Mononuclear cell (primary cell): ENCODE results near the gene EZH2. TPM values are rescaled to one million over a fixed set of nuclear protein-coding genes. Genes with fewer than 3 reads are reported as not detected.

Experiments
- H3K27me3 ChIP-seq: 2 replicates; pipeline ENCODE4 v1.6.0; 2011; ENCODE audit warnings: low read length, control low read depth; ENCODE audit not compliant: insufficient read depth
- H3K4me1 ChIP-seq: 2 replicates; pipeline ENCODE4 v1.5.1; 2011; ENCODE audit warnings: mild to moderate bottlenecking, low read length, control low read depth; ENCODE audit not compliant: insufficient read depth
- H3K4me3 ChIP-seq: 2 replicates; pipeline ENCODE4 v1.5.1; 2011; ENCODE audit warnings: mild to moderate bottlenecking, low read length, moderate library complexity
- H3K9me3 ChIP-seq: 2 replicates; pipeline ENCODE4 v1.5.1; 2011; ENCODE audit warnings: low read depth, mild to moderate bottlenecking, control low read depth, low read length
- total RNA-seq: library from RNA; depleted of rRNA; stranded (reverse); fragments of >200 nt; gene quantifications from one replicate; pipeline ENCODE4 v1.2.3, GENCODE V29; 2012

Gene EZH2
- total RNA-seq, 1 donor = 20.4 TPM

DNA sequence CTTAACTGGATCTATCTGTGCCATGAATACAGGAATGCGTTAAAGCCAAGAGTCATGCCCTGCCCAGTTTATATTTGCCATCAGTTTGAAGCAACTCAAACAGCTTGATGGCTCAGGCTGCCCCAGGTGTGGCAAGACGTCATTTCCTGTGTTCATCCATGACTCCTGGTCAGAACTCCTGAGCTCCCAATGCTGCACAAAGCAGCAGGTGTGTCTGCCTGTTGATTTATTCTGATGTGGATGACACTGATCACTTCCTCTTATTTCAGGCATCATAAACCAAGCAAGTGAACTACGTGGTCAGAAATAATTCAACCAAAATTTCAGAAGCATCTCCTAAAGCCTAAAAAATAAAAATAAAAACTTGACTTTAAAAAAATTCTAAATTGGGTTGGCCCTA, 68.5 kb downstream of the EZH2 start:
- Histone ChIP-seq H3K27me3 (no peaks in the 10 kb centered on the region), H3K9me3 (no peaks in the 10 kb centered on the region), H3K4me3 (no peak overlapping the region), H3K4me1 (no peaks in the 10 kb centered on the region)

DNA sequence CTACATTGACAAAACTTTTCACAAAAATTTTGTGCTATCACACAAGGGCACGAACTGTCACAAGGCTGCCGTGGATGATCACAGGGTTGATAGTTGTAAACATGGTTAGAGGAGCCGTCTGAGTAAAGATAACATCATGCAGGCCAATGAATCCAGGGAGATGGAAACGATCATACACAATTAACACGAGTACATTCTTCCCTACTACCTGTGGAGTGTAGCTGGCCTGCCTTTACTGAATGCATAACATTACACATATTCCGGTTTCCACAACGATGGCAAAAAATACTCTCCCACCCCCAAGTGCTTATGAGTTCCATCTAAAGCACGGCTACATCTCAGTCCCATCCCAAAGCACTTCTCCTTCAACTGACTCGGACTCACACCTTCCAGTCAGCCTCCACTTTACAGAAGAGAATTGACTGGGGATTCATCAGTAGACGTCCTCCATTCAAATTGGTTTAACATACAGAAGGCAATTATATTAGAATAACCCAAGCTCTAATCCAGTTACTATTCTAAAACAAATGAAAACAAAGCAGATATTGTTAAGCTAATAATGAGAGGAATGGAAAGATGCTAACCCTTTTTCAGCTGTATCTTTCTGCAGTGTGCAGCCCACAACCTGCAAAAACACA, 69.0 kb downstream of the EZH2 start:
- Histone ChIP-seq H3K4me3 (no peak overlapping the region), H3K27me3 (no peaks in the 10 kb centered on the region), H3K4me1 (no peaks in the 10 kb centered on the region), H3K9me3 (no peaks in the 10 kb centered on the region)

DNA sequence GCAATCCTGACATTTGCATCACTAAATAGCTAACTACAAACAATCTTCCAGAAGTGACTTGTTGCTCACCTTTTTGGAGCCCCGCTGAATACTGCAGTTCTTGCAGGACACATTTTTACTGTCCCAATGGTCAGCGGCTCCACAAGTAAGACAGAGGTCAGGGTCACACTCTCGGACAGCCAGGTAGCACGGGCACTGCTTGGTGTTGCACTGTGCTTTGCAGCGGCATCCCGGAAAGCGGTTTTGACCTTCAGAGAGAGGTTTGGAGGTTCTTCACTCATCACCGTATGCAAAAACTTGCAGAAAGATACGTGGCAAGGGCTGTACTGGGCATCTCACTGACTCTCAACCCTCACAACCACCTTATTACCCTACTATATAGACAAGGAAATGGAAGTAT, 70.2 kb downstream of the EZH2 start:
- H3K9me3 ChIP-seq = no peaks in the 10 kb centered on the region
- H3K4me3 ChIP-seq = no peak overlapping the region
- no peaks in the 10 kb centered on the region for H3K27me3 ChIP-seq
- H3K4me1 ChIP-seq = no peaks in the 10 kb centered on the region

DNA sequence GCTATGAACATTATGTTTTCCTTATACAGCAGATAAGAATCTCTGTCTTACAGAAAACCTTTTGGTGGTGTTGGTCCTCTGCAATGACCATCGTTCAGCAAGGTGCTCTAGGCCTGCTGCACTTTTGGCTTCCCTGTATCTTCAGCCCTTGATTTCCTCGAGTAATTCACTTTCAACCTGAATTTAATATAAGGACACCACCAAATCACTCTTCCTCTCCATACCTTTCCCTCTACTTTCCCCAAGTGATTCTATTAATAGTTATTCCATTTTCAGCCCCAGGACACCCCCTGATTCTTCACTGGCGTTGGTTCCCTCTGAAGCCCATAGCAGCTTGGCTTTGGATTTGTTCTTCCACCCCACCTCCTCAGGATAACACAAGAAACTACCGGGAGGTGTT, 72.2 kb downstream of the EZH2 start:
- no peak overlapping the region for H3K4me3 ChIP-seq
- no peaks in the 10 kb centered on the region for H3K4me1 ChIP-seq
- no peaks in the 10 kb centered on the region for H3K27me3 ChIP-seq
- no peaks in the 10 kb centered on the region for H3K9me3 ChIP-seq

DNA sequence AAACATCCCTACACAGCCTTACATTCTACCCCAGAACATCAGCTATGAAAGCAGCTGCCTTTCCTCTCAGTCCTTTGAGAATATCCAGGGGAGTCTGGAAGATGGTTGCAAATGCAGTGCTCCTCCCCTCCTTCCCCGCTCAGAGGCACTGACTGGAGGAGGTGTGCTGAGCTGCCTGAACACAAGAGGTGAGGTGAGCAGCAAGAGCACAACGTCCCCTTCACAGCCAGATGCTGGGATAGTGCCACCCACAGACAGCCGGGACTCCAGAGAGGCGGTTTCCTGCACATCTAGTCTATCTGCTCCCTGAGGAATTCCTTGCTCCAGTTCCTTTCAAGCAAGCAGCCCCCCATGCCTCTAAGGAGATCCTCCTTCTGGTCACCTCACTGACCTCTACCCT, 74.2 kb downstream of the EZH2 start:
- Histone ChIP-seq H3K27me3 (no peaks in the 10 kb centered on the region), H3K4me1 (no peaks in the 10 kb centered on the region), H3K9me3 (no peaks in the 10 kb centered on the region)

DNA sequence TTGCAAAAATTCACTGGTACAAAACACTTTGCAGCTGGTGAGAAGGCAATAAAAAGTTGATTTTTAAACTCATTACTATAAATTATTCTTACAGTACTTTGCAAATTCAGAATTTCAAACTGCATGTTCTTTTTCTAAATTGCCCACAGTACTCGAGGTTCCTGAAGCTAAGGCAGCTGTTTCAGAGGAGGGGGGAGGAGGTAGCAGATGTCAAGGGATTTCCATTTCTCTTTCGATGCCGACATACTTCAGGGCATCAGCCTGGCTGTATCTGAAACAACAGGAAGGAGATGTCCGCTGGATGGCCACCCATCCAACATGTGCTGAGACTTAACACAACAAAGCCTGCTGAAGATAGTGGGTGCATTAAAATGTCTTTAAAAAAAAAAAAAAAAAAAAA, 76.7 kb downstream of the EZH2 start:
- Histone ChIP-seq H3K9me3 (no peaks in the 10 kb centered on the region), H3K27me3 (no peaks in the 10 kb centered on the region), H3K4me3 (no peak overlapping the region), H3K4me1 (no peaks in the 10 kb centered on the region)

More for the DNA sequence above, 74.2 kb downstream of the EZH2 start:
- H3K4me3 ChIP-seq = no peak overlapping the region

DNA sequence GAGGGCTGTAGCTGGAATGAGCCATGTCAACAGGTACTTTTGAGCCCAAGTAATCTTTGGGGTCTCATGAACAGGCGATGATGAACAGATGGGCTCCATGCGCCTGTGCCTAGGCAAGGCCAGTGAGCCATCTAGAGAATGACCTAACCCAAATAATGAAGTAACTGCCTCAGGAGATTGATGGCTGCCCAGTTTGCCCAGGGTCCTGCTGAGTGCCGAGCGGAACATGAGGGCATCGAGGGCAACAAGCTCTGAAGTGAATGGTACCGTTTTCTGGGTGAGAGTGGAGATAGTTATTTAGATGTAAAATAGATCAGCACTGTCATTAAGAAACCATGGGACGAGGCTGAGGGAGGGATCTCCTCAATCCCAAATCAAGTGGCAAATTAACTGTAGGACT, 77.9 kb downstream of the EZH2 start:
- Histone ChIP-seq H3K4me1 (no peaks in the 10 kb centered on the region), H3K27me3 (no peaks in the 10 kb centered on the region), H3K4me3 (no peak overlapping the region), H3K9me3 (no peaks in the 10 kb centered on the region)

DNA sequence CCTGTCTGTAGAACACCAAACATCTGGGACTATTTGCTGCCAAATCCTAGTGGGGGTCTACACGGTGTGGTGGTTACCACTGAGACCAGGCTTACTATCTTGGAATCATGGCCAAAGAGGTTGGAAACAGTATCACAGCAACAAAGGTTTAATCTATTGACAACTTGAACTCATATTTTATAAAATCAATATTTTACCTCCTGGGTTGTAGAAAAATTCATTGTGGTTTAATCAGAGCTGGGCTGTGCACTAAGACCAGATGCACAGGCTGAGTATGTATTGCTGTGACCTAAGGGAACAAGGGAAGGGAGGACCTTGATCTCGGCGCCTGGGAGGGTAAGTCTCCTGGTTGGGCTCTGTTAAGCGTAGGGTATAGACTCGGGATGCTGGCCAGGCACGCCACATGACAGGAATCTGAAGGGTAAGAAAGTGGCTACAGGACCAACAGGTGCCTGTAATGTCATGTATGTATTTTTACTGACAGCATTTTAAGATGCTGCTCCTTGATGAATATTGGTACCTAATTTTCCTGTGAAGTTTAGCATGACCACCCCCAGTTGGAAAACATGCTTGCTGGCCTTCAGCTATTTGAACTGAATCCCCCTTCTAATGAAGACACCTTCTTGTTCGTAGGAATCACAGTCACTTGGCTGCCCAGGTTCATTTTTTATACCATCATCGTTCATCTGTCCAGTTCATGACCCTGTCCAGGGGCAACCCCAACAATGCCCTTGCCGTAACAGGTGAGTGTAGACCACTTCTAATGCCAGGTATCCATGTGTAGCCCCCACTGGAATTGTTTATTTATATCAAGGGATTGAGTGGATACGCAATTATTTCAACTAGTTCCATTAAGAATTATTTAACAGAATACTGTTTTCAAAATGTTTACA, 79.5 kb downstream of the EZH2 start:
- H3K27me3 ChIP-seq = no peaks in the 10 kb centered on the region
- H3K9me3 ChIP-seq = no peaks in the 10 kb centered on the region
- H3K4me3 ChIP-seq = no peak overlapping the region
- no peaks in the 10 kb centered on the region for H3K4me1 ChIP-seq

DNA sequence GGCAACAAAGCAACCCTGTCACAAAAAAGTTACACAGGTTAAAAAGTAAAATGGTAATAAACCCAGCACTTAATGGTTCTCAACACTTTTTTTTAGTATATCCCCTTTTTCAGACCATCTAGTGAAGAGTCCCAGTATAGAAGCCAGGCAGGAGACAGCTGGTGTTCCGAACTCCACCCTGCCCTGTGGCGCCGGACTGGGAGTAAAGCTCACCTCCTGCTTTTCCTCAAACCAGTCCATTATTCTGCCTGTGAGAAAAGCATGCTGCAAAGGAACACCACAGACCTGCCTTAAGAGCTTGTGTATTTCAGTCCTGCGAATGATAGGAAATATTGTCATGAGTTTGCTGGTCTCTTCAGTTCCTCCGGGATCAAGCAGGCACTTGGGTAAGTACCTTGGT, 81.0 kb downstream of the EZH2 start:
- no peaks in the 10 kb centered on the region for H3K9me3 ChIP-seq
- H3K27me3 ChIP-seq = no peaks in the 10 kb centered on the region
- H3K4me3 ChIP-seq = no peak overlapping the region
- H3K4me1 ChIP-seq = no peaks in the 10 kb centered on the region

DNA sequence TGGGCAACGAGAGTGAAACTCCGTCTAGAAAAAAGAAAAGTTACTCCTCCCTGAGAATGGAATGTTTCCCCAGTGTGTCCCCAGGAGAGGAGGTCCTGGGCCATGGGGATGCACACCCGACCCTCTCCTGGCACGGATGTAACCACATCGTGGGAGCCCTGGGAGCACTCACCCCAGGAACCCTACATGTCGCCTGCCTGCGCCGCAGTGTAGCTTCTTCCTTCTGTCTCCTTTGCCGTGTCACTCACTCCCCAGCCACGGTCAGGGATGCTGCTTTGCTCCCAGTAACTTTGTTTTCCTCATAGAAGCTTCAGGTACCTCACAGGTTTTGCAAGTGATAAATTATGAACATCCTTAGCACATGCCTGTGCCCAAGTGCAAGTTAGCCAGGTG, 82.0 kb downstream of the EZH2 start:
- H3K27me3 ChIP-seq = no peaks in the 10 kb centered on the region
- no peaks in the 10 kb centered on the region for H3K4me1 ChIP-seq
- H3K4me3 ChIP-seq = no peak overlapping the region

DNA sequence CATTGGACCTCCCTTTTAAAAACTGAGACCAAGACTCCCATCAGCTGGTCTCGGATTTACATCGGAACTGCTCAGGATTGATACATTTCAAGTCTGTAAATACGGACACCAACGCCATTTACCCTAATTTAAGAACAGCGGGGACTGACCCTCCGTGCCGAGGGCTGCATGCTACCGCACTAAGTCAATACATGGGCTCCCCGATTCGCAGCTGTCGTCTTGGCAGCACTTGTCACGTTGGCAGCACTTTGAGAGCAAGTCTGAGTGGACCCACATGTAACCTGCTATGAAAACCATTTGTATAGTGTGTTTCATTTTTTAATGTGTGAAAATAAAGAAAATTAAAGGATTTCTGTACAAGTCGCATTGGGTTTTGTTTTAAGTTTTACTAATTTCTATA, 83.4 kb downstream of the EZH2 start:
- no peaks in the 10 kb centered on the region for H3K4me1 ChIP-seq

More for the DNA sequence above, 82.0 kb downstream of the EZH2 start:
- H3K9me3 ChIP-seq = no peaks in the 10 kb centered on the region

DNA sequence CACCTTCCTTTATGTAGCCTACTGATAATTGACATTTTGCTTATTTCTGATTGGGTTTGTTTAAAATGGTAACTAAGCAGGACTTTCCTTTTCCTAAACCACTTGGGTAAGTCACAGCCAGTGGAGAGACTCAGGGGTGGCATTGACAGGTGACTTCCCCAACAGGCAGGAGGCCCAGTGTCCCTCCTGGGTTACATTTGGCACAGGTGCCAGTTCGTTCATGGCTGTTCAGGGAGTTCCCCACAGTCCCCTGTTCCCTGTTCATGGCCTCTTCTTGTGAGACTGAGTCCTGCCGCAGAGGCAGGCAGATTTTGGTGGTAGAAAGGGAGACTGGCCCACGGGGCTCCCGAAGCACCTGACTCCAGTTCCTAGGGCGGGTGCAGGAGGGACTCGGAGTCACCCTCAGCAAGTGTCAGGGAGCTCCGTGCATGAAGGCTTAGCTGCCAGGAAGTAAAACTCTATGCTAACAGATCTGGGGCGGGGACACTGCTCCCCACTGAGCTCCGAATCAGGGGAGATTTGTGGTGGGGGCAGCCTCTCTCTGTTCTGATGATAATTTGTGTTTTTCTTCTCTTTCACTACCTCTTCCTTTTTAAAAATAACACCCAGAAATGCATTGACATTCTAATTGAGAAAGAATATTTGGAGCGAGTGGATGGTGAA, 84.1 kb downstream of the EZH2 start:
- Histone ChIP-seq H3K4me1 (no peaks in the 10 kb centered on the region), H3K27me3 (no peaks in the 10 kb centered on the region), H3K4me3 (no peak overlapping the region), H3K9me3 (no peaks in the 10 kb centered on the region)

More for the DNA sequence above, 83.4 kb downstream of the EZH2 start:
- H3K9me3 ChIP-seq = no peaks in the 10 kb centered on the region
- no peaks in the 10 kb centered on the region for H3K27me3 ChIP-seq
- H3K4me3 ChIP-seq = no peak overlapping the region

DNA sequence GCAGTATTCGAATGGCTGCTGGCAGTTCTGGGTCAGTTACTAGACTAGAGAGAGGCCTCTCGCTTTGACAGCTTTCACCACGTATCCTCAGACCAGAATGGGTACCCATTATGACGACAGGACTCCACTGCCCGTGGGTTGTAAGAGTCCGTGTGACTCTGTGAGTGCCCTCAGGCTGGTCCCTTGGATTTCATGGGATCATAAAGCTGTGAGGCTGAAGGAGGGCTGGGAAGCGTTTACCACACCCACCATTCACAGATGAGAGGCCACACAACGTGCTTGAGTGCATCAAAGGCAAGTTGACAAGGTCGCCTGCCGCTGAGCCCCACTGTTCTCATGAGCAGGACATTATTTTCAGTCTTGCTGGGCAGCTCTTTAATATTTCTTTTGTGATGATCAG, 87.2 kb downstream of the EZH2 start:
- H3K9me3 ChIP-seq = no peaks in the 10 kb centered on the region
- no peaks in the 10 kb centered on the region for H3K4me1 ChIP-seq
- H3K4me3 ChIP-seq = no peak overlapping the region
- no peaks in the 10 kb centered on the region for H3K27me3 ChIP-seq

DNA sequence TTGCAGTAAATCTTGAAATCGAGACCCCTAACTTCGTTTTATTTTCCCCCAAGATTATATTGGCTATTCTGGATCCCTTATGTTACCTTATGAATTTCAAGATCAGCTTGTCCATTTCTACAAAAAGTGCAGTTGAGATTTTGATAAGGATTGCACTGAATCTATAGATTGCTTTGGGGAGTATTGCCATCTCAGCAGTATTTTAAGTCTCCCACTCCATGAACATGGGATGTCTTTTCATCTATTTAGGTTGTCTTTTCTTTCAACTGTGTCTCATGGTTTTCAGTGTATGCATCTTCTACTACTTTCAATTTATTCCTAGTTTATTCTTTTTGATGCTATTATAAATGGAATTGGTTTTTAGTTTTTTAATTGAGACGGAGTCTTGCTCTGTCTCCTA, 89.6 kb downstream of the EZH2 start:
- Histone ChIP-seq H3K4me1 (no peaks in the 10 kb centered on the region), H3K9me3 (no peaks in the 10 kb centered on the region), H3K27me3 (no peaks in the 10 kb centered on the region), H3K4me3 (no peak overlapping the region)

DNA sequence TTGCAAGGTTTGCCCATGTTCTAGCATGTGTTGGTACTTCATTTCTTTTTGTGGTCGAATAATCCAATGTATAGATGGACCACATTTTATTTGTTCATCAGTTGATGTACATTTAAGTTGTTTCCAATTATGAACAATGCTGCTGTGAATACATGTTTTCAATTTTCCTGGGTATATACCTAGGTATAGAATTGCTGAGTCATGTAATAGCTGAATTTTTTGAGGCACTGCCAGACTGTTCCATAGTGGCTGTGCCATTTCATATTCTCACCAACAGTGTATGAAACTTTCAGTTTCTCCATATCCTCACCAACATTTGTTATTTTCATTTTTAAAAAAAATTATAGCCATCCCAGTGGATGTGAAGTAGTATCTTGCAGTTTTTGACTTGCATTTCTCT, 90.5 kb downstream of the EZH2 start:
- Histone ChIP-seq H3K4me1 (no peaks in the 10 kb centered on the region), H3K9me3 (no peaks in the 10 kb centered on the region), H3K4me3 (no peak overlapping the region), H3K27me3 (no peaks in the 10 kb centered on the region)
